ENCODE results near the gene TSC22D4.

DNA sequence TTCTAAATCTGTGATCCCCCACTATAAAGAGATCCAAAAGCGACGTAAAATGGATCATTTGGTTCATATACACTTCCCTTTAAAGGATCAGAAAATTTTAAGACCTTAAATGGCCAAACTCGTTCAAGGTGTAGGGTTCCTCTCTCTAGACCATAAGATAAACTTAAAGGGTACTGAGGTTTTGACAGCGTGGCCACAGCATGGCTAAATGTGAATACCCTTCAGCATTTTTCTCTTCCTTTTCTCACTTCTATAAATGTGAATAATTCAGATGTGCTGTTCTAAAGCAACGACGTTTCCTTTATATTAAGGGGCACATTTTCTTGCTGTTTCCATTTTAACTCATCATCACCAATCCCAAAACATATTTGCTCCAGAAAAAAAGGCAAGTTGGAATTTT, 55.7 kb downstream of the TSC22D4 start:
- TF ChIP-seq, protein P1, sequence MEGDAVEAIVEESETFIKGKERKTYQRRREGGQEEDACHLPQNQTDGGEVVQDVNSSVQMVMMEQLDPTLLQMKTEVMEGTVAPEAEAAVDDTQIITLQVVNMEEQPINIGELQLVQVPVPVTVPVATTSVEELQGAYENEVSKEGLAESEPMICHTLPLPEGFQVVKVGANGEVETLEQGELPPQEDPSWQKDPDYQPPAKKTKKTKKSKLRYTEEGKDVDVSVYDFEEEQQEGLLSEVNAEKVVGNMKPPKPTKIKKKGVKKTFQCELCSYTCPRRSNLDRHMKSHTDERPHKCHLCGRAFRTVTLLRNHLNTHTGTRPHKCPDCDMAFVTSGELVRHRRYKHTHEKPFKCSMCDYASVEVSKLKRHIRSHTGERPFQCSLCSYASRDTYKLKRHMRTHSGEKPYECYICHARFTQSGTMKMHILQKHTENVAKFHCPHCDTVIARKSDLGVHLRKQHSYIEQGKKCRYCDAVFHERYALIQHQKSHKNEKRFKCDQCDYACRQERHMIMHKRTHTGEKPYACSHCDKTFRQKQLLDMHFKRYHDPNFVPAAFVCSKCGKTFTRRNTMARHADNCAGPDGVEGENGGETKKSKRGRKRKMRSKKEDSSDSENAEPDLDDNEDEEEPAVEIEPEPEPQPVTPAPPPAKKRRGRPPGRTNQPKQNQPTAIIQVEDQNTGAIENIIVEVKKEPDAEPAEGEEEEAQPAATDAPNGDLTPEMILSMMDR (conservative IDR thresholded peaks at IDR 0.05 in 1 of 2, IDR thresholded peaks at IDR 0.05 in 1 of 2; ENCODE audit: extremely low read depth in 1 of 2, insufficient read depth in 1 of 2, low read depth in 1 of 2, low read length in 2 of 2), result no peak
- no peak for TF ChIP-seq EZH2 (IDR thresholded peaks at IDR 0.05; ENCODE audit: borderline replicate concordance, low read length)

All from mammary epithelial cell (primary cell).